Loucy (cell line): ENCODE measurements around the gene GFER.

Experiments
- CTCF ChIP-seq: fragments of 200-600 bp; sonication (generic); conservative IDR thresholded peaks from 2 replicates; pipeline ENCODE4 v1.5.1; 2014; ENCODE audit warnings: mild to moderate bottlenecking, antibody characterized with exemption, low read length
- EZH2phosphoT487 ChIP-seq: fragments of 200-600 bp; IDR thresholded peaks from 2 replicates; pipeline ENCODE4 v1.6.1; 2018; ENCODE audit warnings: antibody characterized with exemption, mild to moderate bottlenecking, moderate library complexity, borderline replicate concordance

GRCh38 chr16:1944612-1945199, 39.3 kb upstream of the GFER start:
- TF ChIP-seq CTCF (no peak), EZH2phosphoT487 (no peak)
